K562 (cell line): ENCODE measurements around the gene IQCN. TPM values are rescaled to one million over a fixed set of nuclear protein-coding genes. Genes with fewer than 3 reads are reported as not detected.

ENCODE experiments used
- ARID1B ChIP-seq: fragments of 450-650 bp; IDR thresholded peaks from 2 replicates; pipeline ENCODE4 v1.6.1; 2016; ENCODE audit warnings: antibody characterized with exemption, mild to moderate bottlenecking, inconsistent platforms
- CBFA2T2 ChIP-seq: fragments of 450-650 bp; conservative IDR thresholded peaks from 2 replicates; pipeline ENCODE4 v1.6.1; 2017; ENCODE audit warnings: mild to moderate bottlenecking
- CXXC5 ChIP-seq: fragments of 250-450 bp; sonication (Bioruptor Pico); IDR thresholded peaks from 2 replicates; pipeline ENCODE4 v1.8.0; 2022; ENCODE audit warnings: inconsistent platforms, mild to moderate bottlenecking, moderate library complexity
- ELF4 ChIP-seq: fragments of 450-650 bp; formaldehyde crosslinking; IDR thresholded peaks from 2 replicates; pipeline ENCODE4 v1.4.0; 2022; ENCODE audit warnings: missing genetic modification characterization
- GABPB1 ChIP-seq: sonication (generic); formaldehyde crosslinking; IDR thresholded peaks from 2 replicates; pipeline ENCODE4 v1.8.0; 2022; ENCODE audit warnings: mild to moderate bottlenecking, missing genetic modification reagents
- HMGN3 ChIP-seq: IDR thresholded peaks from 2 replicates; pipeline ENCODE4 v1.6.1; 2011; ENCODE audit warnings: borderline replicate concordance, low read depth, mild to moderate bottlenecking, mixed read lengths, low read length; ENCODE audit not compliant: insufficient read length; ENCODE audit errors: extremely low read depth
- MTA3 ChIP-seq: fragments of 450-650 bp; formaldehyde crosslinking; IDR thresholded peaks from 2 replicates; pipeline ENCODE4 v1.6.1; 2017; ENCODE audit warnings: mild to moderate bottlenecking, borderline replicate concordance
- MXI1 ChIP-seq: IDR thresholded peaks from 2 replicates; pipeline ENCODE4 v1.6.1; 2011; ENCODE audit warnings: low read depth, mild to moderate bottlenecking, improper control_type of control experiment, low read length
- POLR2G ChIP-seq: fragments of 200-400 bp; formaldehyde crosslinking; IDR thresholded peaks from 2 replicates; pipeline ENCODE4 v1.6.1; 2017; ENCODE audit warnings: low read depth, mild to moderate bottlenecking, antibody characterized with exemption, low read length, moderate library complexity
- SMAD4 ChIP-seq: fragments of 250-450 bp; sonication (Bioruptor Pico); conservative IDR thresholded peaks from 2 replicates; pipeline ENCODE4 v1.8.0; 2021; ENCODE audit warnings: inconsistent platforms, mild to moderate bottlenecking, moderate library complexity
- SMARCA5 ChIP-seq: fragments of 450-650 bp; IDR thresholded peaks from 2 replicates; pipeline ENCODE4 v1.6.1; 2016
- ZFX ChIP-seq: sonication (generic); formaldehyde crosslinking; IDR thresholded peaks from 2 replicates; pipeline ENCODE4 v1.8.0; 2022; ENCODE audit warnings: mild to moderate bottlenecking, missing genetic modification reagents, moderate library complexity
- ZNF3 ChIP-seq: fragments of 250-450 bp; sonication (Bioruptor Pico); IDR thresholded peaks from 2 replicates; pipeline ENCODE4 v1.5.0; 2021; ENCODE audit warnings: mild to moderate bottlenecking, moderate library complexity
- ZNF740 ChIP-seq, 3 experiments: fragments of 200-800 bp in 1 of 3; sonication (Bioruptor generic) in 1 of 3; sonication (generic) in 1 of 3; formaldehyde crosslinking in 1 of 3; IDR thresholded peaks; 2 replicates each; pipeline versions ENCODE4 v1.6.1 to v1.8.0; 2016 to 2022; ENCODE audit warnings: mild to moderate bottlenecking in 2 of 3, missing compliant biosample characterization in 2 of 3, missing genetic modification characterization in 2 of 3, missing genetic modification reagents in 1 of 3
- ZSCAN29 ChIP-seq: fragments of 450-650 bp; IDR thresholded peaks from 2 replicates; pipeline ENCODE4 v1.6.1; 2017
- polyA plus RNA-seq, 8 experiments: library from polyadenylated mRNA; depleted of rRNA in 4 of 8; stranded (reverse) in 5 of 8; unstranded in 3 of 8; fragments of >200 nt; fragmentation: Nextera tagmentation in 2 of 8; fragmentation: Illumina TruSeq in 1 of 8; extraction: Ambion mirVana in 2 of 8; extraction: Trizol in 1 of 8; gene quantifications; 2 replicates each; pipeline versions ENCODE4 v1.2.1 to v1.2.3, GENCODE V29; 2011 to 2014; ENCODE audit warnings: inconsistent platforms in 1 of 8, missing spikeins in 1 of 8
- total RNA-seq, 7 experiments: library from RNA; depleted of rRNA in 6 of 7; stranded (reverse); fragments of >200 nt in 6 of 7; fragmentation: Illumina TruSeq in 2 of 7; extraction: Trizol in 2 of 7; gene quantifications; 2 replicates each; pipeline versions ENCODE4 v1.2.1 to v1.2.3, GENCODE V29; 2011 to 2021; ENCODE audit warnings: low replicate concordance in 1 of 7
- TF ChIP-seq, protein P1 (sequence below): sonication (generic); formaldehyde crosslinking; IDR thresholded peaks from 2 replicates; pipeline ENCODE4 v1.8.1; 2023; ENCODE audit warnings: mild to moderate bottlenecking, missing genetic modification reagents

IQCN gene
- total and polyA plus RNA-seq, 9 of the 15 experiments (the other 6 are each of a cell fraction or from before 2014, with no cell fraction given): 0.01 to 0.07 (median 0.04) TPM; not detected in 3

DNA sequence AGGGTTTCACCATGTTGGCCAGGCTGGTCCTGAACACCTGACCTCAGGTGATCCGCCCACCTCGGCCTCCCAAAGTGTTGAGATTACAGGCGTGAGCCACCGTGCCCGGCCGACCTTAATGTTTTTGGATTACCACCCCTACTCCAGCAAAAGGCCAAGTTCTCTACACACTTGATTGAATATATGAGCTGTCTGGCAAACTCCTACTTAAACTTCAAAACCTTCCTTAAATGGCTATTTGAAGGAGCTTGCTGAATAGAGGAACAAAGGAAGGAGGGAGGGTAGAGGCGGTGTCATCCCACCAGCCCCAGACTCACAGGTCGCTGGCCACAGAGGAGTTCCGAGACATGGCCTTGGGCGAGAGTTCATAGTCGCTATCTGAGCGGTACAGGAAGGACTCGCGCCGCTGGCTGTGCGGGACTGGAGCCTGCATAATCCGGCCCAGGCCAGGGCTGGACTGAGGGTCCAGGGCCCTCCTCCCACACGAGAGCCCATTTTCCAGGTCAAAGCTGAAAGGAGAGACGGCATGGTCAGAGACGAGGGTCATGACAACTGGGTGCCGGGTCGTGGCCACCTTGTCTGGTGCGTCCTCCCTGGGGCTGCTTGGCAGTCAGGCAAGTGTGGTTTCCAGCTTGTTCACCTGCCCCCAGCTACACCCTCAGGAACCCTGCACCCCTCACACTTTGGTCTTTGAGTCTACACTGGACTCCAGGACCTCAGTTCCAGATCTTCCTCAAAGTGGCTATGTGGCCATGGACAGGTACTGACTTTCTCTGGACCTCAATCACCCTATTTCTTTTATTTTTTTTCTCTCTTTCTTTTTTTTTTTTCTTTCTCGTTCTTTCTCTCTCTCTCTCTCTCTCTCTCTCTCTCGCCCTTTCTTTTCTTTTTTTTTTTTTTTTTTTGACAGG, 52.2 kb downstream of the IQCN start (continued):
- TF ChIP-seq, protein P1, sequence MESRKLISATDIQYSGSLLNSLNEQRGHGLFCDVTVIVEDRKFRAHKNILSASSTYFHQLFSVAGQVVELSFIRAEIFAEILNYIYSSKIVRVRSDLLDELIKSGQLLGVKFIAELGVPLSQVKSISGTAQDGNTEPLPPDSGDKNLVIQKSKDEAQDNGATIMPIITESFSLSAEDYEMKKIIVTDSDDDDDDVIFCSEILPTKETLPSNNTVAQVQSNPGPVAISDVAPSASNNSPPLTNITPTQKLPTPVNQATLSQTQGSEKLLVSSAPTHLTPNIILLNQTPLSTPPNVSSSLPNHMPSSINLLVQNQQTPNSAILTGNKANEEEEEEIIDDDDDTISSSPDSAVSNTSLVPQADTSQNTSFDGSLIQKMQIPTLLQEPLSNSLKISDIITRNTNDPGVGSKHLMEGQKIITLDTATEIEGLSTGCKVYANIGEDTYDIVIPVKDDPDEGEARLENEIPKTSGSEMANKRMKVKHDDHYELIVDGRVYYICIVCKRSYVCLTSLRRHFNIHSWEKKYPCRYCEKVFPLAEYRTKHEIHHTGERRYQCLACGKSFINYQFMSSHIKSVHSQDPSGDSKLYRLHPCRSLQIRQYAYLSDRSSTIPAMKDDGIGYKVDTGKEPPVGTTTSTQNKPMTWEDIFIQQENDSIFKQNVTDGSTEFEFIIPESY: 0 out of 2 replicates have a peak, but pooled peaks have one; percentile 25
- TF ChIP-seq SMARCA5: 0 out of 2 replicates have a peak, but pooled peaks have one; percentile 14
- 0 out of 2 replicates have a peak, but pooled peaks have one; percentile 24 for TF ChIP-seq GABPB1 (CRISPR knock-in tag)
- TF ChIP-seq ZNF3 (CRISPR knock-in tag): no peak
- 0 out of 2 replicates have a peak, but pooled peaks have one; percentile 2 for TF ChIP-seq CBFA2T2
- TF ChIP-seq ZFX: peak; percentile 45
- TF ChIP-seq ZSCAN29: 0 out of 2 replicates have a peak, but pooled peaks have one; percentile 60
- no peak for TF ChIP-seq ELF4
- TF ChIP-seq MXI1: no peak
- 0 out of 2 replicates have a peak, but pooled peaks have one; percentile 32 for TF ChIP-seq CXXC5
- TF ChIP-seq SMAD4: peak; percentile 67
- TF ChIP-seq ARID1B: peak; percentile 48; the same call in 1 of the 2 replicates
- TF ChIP-seq ZNF740 (CRISPR knock-in tag; IDR thresholded peaks at IDR 0.05): no peak
- TF ChIP-seq ZNF740 (tag; IDR thresholded peaks at IDR 0.05): no peak
- TF ChIP-seq HMGN3: peak; percentile 53
- TF ChIP-seq POLR2G: peak; percentile 56
- 0 out of 2 replicates have a peak, but pooled peaks have one; percentile 24 for TF ChIP-seq MTA3
